OCI-LY7 (cell line): ENCODE results near the gene EPS8L2. TPM values are rescaled to one million over a fixed set of nuclear protein-coding genes. Genes with fewer than 3 reads are reported as not detected.

ENCODE experiments used
- BruUV-seq: library from RNA; stranded (reverse); fragments of 400-500 nt; replicated peaks from 2 replicates; lab custom pipeline; 2021; lab: Mats Ljungman, UMichigan
- CTCF ChIA-PET: fragments of 300-600 bp; sonication (Branson Sonifier 250); formaldehyde crosslinking; loops from one replicate; lab custom pipeline; 2022; ENCODE audit warnings: antibody characterized with exemption; ENCODE audit not compliant: unreplicated experiment; lab: Charles Lee
- POLR2A ChIA-PET: fragments of 300-600 bp; sonication (Branson Sonifier 250); formaldehyde crosslinking; loops from one replicate; lab custom pipeline; 2022; ENCODE audit warnings: antibody characterized with exemption; lab: Charles Lee
- DNase-seq: peaks from one replicate; pipeline ENCODE4 v3.0.0-alpha.2; 2015; ENCODE audit warnings: low spot score
- H2AFZ ChIP-seq: fragments of 200-600 bp; sonication (generic), shearing (Covaris generic); 2 replicates; pipeline ENCODE4 v1.6.1; 2014; ENCODE audit warnings: mild to moderate bottlenecking, antibody characterized with exemption, low read length, moderate library complexity
- H3K27ac ChIP-seq: fragments of 200-600 bp; sonication (generic); 2 replicates; pipeline ENCODE4 v1.5.1; 2014; ENCODE audit warnings: mixed run types, low read depth, mild to moderate bottlenecking, moderate library complexity, low read length, inconsistent platforms; ENCODE audit not compliant: poor library complexity, severe bottlenecking
- H3K36me3 ChIP-seq: fragments of 200-600 bp; sonication (generic); 2 replicates; pipeline ENCODE4 v1.6.1; 2014; ENCODE audit warnings: mild to moderate bottlenecking, antibody characterized with exemption, low read length, moderate library complexity, mixed read lengths; ENCODE audit not compliant: insufficient read depth
- H3K4me1 ChIP-seq: fragments of 200-600 bp; sonication (generic); 2 replicates; pipeline ENCODE4 v1.5.1; 2014; ENCODE audit warnings: mild to moderate bottlenecking, low read length; ENCODE audit not compliant: insufficient read depth, poor library complexity, severe bottlenecking
- H3K4me2 ChIP-seq: fragments of 200-600 bp; sonication (generic); 2 replicates; pipeline ENCODE4 v1.6.1; 2014; ENCODE audit warnings: mild to moderate bottlenecking, low read length
- H3K4me3 ChIP-seq: fragments of 200-600 bp; sonication (generic); 2 replicates; pipeline ENCODE4 v1.5.1; 2014; ENCODE audit warnings: mild to moderate bottlenecking, low read depth, low read length; ENCODE audit not compliant: poor library complexity, severe bottlenecking
- H3K79me2 ChIP-seq: fragments of 200-600 bp; sonication (generic); 2 replicates; pipeline ENCODE4 v1.6.1; 2016; ENCODE audit warnings: low read depth, mild to moderate bottlenecking, low read length, moderate library complexity, mixed read lengths; ENCODE audit not compliant: insufficient read depth
- H3K9me2 ChIP-seq: fragments of 200-600 bp; sonication (generic); 2 replicates; pipeline ENCODE4 v1.6.1; 2016; ENCODE audit warnings: mild to moderate bottlenecking, low read length, mixed read lengths; ENCODE audit not compliant: insufficient read depth
- H3K9me3 ChIP-seq: fragments of 200-600 bp; sonication (generic); 2 replicates; pipeline ENCODE4 v1.6.1; 2014; ENCODE audit warnings: mild to moderate bottlenecking, mixed run types, low read length, mixed read lengths
- H4K20me1 ChIP-seq: fragments of 200-600 bp; sonication (generic); 2 replicates; pipeline ENCODE4 v1.6.1; 2014; ENCODE audit warnings: mild to moderate bottlenecking, antibody characterized with exemption, low read length, moderate library complexity, mixed read lengths; ENCODE audit not compliant: insufficient read depth
- EZH2phosphoT487 ChIP-seq: fragments of 200-600 bp; sonication (generic); IDR thresholded peaks from 2 replicates; pipeline ENCODE4 v1.6.1; 2018; ENCODE audit warnings: low read depth, borderline replicate concordance, mild to moderate bottlenecking, mixed run types, antibody characterized with exemption, low read length, moderate library complexity, mixed read lengths
- intact Hi-C: fragments of 100-400 bp; cut with micrococcal nuclease; formaldehyde crosslinking; loops from one replicate; pipeline ENCODE4 v1.10.0; 2022; ENCODE audit not compliant: unreplicated experiment
- total RNA-seq, 2 experiments: library from RNA; depleted of rRNA in 1 of 2; stranded (reverse); fragments of >200 nt in 1 of 2; shearing (Covaris generic) in 1 of 2; gene quantifications; 2 replicates each; pipeline ENCODE4 v1.2.3, GENCODE V29; 2014 to 2022
- TF ChIP-seq, protein P1 (sequence below): fragments of 200-600 bp; sonication (generic); conservative IDR thresholded peaks from 2 replicates; pipeline ENCODE4 v1.5.1; 2014; ENCODE audit warnings: mild to moderate bottlenecking, antibody characterized with exemption, low read length, moderate library complexity, mixed read lengths

The EPS8L2 gene
- total RNA-seq, 2 experiments from 2014 or later: 3.8 to 7.1 TPM

DNA sequence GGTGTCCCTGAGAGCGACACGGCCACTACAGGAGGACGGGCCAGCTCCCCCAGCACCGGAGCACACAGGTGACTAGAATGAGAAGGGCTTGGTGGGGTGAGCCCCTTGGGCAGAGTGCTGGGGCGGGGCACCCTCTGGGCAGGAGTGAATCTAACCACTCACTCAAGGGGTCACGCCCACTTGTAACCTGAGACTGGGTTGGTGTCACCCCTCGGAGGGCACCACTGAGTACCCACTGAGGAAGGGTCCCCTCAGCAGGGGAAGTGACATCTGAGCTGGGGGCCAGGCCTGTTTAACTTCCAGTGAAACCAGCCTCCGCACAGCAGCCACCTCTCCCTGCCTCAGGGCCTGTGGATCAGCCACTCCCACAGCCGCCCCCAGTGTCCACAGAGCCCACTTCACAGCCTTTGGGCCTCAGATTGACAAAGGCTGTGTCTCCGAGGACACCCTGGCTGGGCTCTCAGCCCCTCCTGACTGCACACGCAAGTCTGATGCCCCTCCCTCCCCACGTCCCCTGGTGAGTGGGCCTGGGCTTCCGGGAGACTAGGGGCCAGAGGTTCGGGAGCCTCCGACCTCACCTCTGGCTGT lies 65.7 kb downstream of the EPS8L2 start:
- intact Hi-C loops: no loop called here
- Histone ChIP-seq H3K27ac (no peak overlapping the region), H3K9me3 (no peaks in the 10 kb centered on the region), H2AFZ (no peak overlapping the region), H4K20me1 (no peaks in the 10 kb centered on the region), H3K36me3 (peaks cover 73% of the 10 kb centered on the region), H3K4me1 (peaks cover 11% of the 10 kb centered on the region), H3K4me3 (no peak overlapping the region), H3K4me2 (no peak overlapping the region), H3K79me2 (peaks cover 30% of the 10 kb centered on the region), H3K9me2 (no peaks in the 10 kb centered on the region)
- BruUV-seq: no TSS peak
- CTCF ChIA-PET: no interaction called here
- TF ChIP-seq EZH2phosphoT487: no peak
- TF ChIP-seq, protein P1, sequence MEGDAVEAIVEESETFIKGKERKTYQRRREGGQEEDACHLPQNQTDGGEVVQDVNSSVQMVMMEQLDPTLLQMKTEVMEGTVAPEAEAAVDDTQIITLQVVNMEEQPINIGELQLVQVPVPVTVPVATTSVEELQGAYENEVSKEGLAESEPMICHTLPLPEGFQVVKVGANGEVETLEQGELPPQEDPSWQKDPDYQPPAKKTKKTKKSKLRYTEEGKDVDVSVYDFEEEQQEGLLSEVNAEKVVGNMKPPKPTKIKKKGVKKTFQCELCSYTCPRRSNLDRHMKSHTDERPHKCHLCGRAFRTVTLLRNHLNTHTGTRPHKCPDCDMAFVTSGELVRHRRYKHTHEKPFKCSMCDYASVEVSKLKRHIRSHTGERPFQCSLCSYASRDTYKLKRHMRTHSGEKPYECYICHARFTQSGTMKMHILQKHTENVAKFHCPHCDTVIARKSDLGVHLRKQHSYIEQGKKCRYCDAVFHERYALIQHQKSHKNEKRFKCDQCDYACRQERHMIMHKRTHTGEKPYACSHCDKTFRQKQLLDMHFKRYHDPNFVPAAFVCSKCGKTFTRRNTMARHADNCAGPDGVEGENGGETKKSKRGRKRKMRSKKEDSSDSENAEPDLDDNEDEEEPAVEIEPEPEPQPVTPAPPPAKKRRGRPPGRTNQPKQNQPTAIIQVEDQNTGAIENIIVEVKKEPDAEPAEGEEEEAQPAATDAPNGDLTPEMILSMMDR: no peak
- POLR2A ChIA-PET: no interaction called here
- no peak for DNase-seq

DNA sequence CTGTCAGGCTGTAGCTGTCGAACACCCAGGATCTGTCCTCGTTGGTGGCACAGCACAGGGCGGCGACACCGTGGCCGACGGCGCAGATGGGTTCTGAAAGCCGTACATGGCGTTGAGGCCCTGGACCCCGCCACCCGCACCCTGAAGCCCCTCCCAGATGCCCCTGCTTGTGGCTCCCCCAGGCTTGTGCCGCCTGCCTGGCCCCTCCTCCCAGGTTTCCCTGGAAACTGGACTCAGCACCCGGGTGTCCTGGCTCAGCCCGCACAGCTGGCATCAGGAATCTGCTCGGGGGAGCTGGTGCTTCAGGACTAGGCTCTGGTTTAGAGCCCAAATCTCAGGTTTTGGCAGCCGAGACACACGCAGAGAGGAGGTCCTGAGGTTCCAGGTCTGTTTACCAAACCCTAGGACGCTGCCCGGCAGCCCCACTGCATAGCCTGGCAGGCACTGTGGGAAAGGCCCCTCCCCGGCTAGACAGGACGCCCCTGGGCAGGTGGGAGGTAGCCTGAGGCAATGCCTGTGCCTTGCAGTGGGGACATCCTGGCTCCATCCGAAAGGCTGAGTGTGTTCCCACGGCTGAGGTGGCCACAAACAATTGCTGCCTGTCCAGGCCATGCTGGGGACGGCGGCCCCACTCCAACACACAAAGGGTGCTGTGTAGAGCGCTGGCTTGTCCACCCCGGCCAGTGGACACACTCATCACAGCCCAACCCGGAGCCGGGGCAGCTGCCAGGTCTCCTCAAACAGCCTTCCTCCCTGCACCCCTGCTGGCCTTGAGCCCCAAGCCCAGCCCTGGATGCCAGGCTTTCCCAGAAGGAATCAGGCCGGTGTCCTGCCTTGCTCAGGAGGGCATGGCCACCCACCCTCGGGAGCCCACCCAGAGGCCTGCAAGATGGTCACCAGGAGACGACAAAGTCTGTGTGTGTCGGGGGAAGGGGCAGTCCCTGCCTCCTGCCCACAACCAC lies 66.7 kb downstream of the EPS8L2 start:
- TF ChIP-seq, protein P1: no peak
- TF ChIP-seq EZH2phosphoT487: no peak
- DNase-seq: no peak
- peaks cover 11% of the 10 kb centered on the region for H3K4me1 ChIP-seq
- no peaks in the 10 kb centered on the region for H3K9me2 ChIP-seq
- intact Hi-C loops: no loop called here
- H2AFZ ChIP-seq: no peak overlapping the region
- BruUV-seq: no TSS peak
- ChIA-PET POLR2A (no interaction called here), CTCF (no interaction called here)
- H3K27ac ChIP-seq: no peak overlapping the region
- H3K9me3 ChIP-seq: no peaks in the 10 kb centered on the region
- H3K4me3 ChIP-seq: no peak overlapping the region
- no peak overlapping the region for H3K4me2 ChIP-seq
- H4K20me1 ChIP-seq: no peaks in the 10 kb centered on the region
- H3K79me2 ChIP-seq: peaks cover 32% of the 10 kb centered on the region
- H3K36me3 ChIP-seq: peaks cover 63% of the 10 kb centered on the region
